ENCODE data around the gene TNS3. TPM values are rescaled to one million over a fixed set of nuclear protein-coding genes. Genes with fewer than 3 reads are reported as not detected.

Gene TNS3
- total RNA-seq, 2 experiments from 2014 or later: 0.12 to 0.19 TPM

DNA sequence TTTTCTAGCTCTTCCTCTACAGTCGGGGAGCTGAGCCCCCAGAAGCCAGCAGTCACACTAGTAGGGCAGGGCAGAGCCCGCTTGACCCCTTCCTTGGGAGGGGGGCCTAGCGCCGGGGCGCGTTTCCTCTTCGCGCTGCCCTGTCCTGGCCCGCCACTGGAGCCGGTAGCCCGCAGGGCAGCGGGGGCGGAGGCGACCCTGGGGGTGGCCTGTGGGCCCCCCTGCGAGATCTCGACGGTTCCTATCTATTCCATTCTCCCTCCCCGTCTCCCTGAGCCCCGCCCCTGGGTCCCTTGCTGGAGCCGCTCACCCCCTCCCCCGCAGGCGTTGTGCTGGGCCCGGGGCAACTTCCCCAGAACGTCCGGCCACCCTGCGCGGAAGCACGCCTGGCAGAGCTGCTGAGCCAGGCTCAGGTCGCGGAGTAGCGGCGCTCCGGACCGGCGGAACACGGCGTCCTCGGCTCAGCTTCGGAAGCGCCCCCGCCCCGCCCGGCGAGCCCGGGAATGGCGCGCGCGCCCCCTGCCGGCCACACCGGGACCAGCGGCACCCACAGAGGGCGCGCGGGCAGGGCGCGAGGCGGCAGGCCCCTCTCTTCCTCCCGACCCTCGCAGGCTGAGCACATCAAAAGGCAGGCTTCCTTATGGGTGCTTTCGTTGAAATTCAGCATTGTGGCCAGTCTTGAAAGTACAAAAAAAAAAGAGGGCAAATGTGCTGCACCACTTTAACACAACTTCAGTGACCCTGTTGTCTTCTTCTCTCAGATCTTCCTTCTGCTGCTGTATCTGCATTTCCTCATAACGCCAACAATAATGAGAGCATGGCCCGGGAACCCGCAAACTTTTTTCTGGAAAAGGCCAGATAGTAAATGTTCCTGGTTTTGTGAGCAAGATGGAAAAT is 327.6 kb downstream of the TNS3 start:
- peaks cover 24% of the 10 kb centered on the region for H3K27me3 Mint-ChIP-seq (ENCODE audit: low read depth)
- CTCF ChIA-PET: interaction anchor here (1.0 to 1.2 kb wide), 2 partner anchors 10 to 307 kb away, joined by 3 to 4 read pairs; no protein-coding TSS in a partner anchor
- intact Hi-C loops (cut with micrococcal nuclease): loop anchor here (2.0 to 10.0 kb wide), 2 partner anchors 160 to 1336 kb away; no protein-coding TSS in a partner anchor
- DNase-seq: peak; percentile 43
- peaks cover 3% of the 10 kb centered on the region for H3K9me3 Mint-ChIP-seq
- peak overlapping the region; percentile 29 for H3K4me3 Mint-ChIP-seq
- H3K36me3 Mint-ChIP-seq (ENCODE audit: low read depth): no peaks in the 10 kb centered on the region
- H3K4me1 Mint-ChIP-seq (ENCODE audit: low read depth): peaks cover 4% of the 10 kb centered on the region
- H3K27ac Mint-ChIP-seq: no peak overlapping the region

DNA sequence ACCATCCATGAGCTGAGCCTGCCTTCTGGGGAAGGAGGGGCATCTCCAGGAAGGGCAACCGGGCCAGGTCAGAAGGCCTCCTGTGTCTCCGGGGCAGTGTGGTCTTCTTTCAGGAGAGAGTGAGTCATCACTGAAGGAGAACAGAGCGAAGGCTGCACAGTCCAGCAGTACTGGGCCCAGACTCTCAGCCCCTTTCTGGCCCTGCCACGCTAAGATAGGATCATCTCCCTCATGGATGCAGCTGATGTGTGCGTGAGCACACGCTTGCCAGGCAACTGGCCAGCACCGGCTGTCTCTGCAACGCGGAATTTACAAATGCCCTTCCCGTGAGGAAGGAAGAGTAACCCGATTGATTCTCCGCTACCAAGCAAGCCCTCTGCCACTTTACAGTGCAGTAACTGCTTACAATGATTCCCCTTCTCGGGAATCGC is 328.2 kb downstream of the TNS3 start:
- H3K4me1 Mint-ChIP-seq (ENCODE audit: low read depth): peaks cover 4% of the 10 kb centered on the region
- DNase-seq: no peak
- H3K36me3 Mint-ChIP-seq (ENCODE audit: low read depth): no peaks in the 10 kb centered on the region
- H3K27me3 Mint-ChIP-seq (ENCODE audit: low read depth): peaks cover 24% of the 10 kb centered on the region
- CTCF ChIA-PET: interaction anchor here (1.0 to 1.2 kb wide), 2 partner anchors 10 to 308 kb away, joined by 3 to 4 read pairs; no protein-coding TSS in a partner anchor
- no peak overlapping the region for H3K27ac Mint-ChIP-seq
- H3K9me3 Mint-ChIP-seq: peaks cover 3% of the 10 kb centered on the region
- no peak overlapping the region for H3K4me3 Mint-ChIP-seq
- intact Hi-C loops (cut with micrococcal nuclease): loop anchor here (2.0 to 10.0 kb wide), 2 partner anchors 159 to 1335 kb away; no protein-coding TSS in a partner anchor

DNA sequence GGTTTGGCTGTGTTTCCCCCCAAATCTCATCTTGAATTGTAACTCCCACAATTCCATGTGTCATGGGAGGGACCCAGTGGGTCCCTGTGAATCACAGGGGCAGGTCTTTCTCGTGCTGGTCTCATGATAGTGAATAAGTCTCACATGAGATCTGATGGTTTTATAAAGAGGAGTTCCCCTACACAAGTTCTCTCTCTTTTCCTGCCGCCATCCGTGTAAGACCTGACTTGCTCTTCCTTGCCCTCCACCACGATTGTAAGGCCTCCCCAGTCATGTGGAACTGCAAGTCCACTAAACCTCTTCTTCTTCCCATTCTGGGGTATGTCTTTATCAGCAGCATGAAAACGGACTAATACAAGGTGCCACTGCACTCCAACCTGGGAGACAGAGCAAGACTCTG is 329.2 kb downstream of the TNS3 start:
- no peak for DNase-seq
- no peak overlapping the region for H3K27ac Mint-ChIP-seq
- intact Hi-C loops (cut with micrococcal nuclease): loop anchor here (10.0 kb wide), 1 partner anchor 158 kb away; no protein-coding TSS in a partner anchor
- H3K36me3 Mint-ChIP-seq (ENCODE audit: low read depth): no peaks in the 10 kb centered on the region
- CTCF ChIA-PET: no interaction called here
- peaks cover 3% of the 10 kb centered on the region for H3K9me3 Mint-ChIP-seq
- H3K27me3 Mint-ChIP-seq (ENCODE audit: low read depth): peaks cover 22% of the 10 kb centered on the region
- H3K4me3 Mint-ChIP-seq: no peak overlapping the region
- H3K4me1 Mint-ChIP-seq (ENCODE audit: low read depth): peaks cover 4% of the 10 kb centered on the region

DNA sequence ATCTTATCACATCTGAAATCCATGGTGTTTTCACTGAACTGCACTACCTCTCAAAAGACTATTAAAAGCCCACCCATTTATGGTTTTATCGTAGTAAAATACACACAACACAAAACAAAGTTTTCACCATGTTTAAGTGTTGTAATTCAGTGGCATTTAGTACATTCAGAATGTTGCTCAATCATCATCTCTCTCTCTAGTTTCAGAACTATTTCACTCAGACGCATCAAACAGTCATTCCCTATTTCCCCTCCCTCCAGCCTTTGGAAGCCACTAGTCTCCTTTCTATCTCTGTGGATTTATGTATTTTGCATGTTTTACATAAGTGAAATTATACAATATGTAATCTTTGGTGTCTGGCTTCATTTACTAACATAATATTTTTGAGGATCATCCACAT is 332.6 kb downstream of the TNS3 start:
- H3K27me3 Mint-ChIP-seq (ENCODE audit: low read depth): peaks cover 14% of the 10 kb centered on the region
- H3K36me3 Mint-ChIP-seq (ENCODE audit: low read depth): no peaks in the 10 kb centered on the region
- DNase-seq: no peak
- intact Hi-C loops (cut with micrococcal nuclease): no loop called here
- CTCF ChIA-PET: no interaction called here
- H3K9me3 Mint-ChIP-seq: peaks cover 3% of the 10 kb centered on the region
- H3K27ac Mint-ChIP-seq: no peak overlapping the region
- H3K4me3 Mint-ChIP-seq: no peak overlapping the region
- peaks cover 1% of the 10 kb centered on the region for H3K4me1 Mint-ChIP-seq (ENCODE audit: low read depth)

DNA sequence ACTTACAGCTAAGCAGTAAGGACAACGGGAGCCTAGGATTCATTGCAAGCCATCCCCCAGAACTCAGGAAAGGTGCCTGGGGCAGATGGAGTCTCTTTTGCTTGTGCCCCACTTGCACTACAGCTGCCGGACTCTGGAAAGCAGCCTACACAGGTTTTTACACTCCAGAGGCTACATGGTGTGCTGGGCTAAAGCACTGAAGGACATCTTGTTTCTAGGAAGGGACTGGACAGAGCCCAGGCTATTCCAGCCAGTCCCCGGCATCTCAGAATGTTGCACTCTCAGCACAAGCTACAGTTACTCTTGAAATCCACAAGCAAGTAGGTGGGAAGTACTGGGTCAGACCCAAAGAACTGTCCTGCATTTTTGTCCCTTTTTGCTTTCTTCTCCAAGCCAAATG is 333.1 kb downstream of the TNS3 start:
- Mint-ChIP-seq H3K4me3 (no peak overlapping the region), H3K4me1 (ENCODE audit: low read depth) (peaks cover 1% of the 10 kb centered on the region), H3K36me3 (ENCODE audit: low read depth) (no peaks in the 10 kb centered on the region), H3K27ac (no peak overlapping the region), H3K9me3 (peaks cover 3% of the 10 kb centered on the region), H3K27me3 (ENCODE audit: low read depth) (peaks cover 12% of the 10 kb centered on the region)
- CTCF ChIA-PET: no interaction called here
- intact Hi-C loops (cut with micrococcal nuclease): no loop called here
- DNase-seq: no peak

DNA sequence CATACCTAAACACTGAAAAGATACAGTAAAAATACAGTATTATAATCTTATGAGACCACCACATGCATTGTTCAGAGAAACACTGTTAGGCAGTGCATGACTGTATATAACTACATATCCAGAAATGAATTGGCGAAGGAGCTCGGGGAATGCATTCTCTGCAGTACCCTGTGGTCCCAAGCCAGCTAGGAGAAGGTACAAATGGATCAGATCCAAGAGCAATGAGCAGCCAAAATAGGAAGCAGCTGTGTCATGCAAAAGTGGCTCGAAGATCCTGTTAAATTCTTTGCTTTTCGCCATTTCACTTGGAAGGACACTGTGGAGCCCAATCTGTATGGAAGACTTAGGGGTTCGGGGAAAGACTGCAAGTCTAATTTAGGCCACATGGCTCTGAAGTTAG is 334.8 kb downstream of the TNS3 start:
- H3K9me3 Mint-ChIP-seq: peaks cover 3% of the 10 kb centered on the region
- CTCF ChIA-PET: no interaction called here
- H3K27me3 Mint-ChIP-seq (ENCODE audit: low read depth): peaks cover 8% of the 10 kb centered on the region
- DNase-seq: no peak
- intact Hi-C loops (cut with micrococcal nuclease): no loop called here
- no peaks in the 10 kb centered on the region for H3K36me3 Mint-ChIP-seq (ENCODE audit: low read depth)
- H3K4me1 Mint-ChIP-seq (ENCODE audit: low read depth): no peaks in the 10 kb centered on the region
- no peak overlapping the region for H3K4me3 Mint-ChIP-seq
- no peak overlapping the region for H3K27ac Mint-ChIP-seq

DNA sequence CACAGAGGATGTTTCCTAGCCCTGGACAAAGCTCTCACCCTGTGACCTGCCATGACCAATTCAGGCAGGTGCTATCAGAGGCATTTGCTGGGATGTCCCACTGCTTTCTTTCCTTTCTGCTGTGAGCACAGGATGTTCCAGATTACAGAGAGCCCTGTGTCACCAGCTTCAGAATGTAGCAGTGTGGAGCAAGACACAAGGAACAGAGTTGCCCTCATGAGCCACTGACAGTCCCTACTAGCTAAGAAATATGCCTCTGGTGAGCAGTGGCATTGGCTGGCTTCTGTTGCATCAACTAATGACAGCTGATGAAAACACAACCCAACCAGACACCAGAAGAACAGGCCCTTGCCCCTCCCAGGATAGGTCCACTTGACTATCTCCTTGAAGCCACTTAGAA is 337.2 kb downstream of the TNS3 start:
- Mint-ChIP-seq H3K4me3 (no peak overlapping the region), H3K27me3 (ENCODE audit: low read depth) (peaks cover 2% of the 10 kb centered on the region), H3K9me3 (no peaks in the 10 kb centered on the region), H3K36me3 (ENCODE audit: low read depth) (no peaks in the 10 kb centered on the region), H3K4me1 (ENCODE audit: low read depth) (no peaks in the 10 kb centered on the region), H3K27ac (no peak overlapping the region)
- no peak for DNase-seq
- CTCF ChIA-PET: no interaction called here
- intact Hi-C loops (cut with micrococcal nuclease): no loop called here

DNA sequence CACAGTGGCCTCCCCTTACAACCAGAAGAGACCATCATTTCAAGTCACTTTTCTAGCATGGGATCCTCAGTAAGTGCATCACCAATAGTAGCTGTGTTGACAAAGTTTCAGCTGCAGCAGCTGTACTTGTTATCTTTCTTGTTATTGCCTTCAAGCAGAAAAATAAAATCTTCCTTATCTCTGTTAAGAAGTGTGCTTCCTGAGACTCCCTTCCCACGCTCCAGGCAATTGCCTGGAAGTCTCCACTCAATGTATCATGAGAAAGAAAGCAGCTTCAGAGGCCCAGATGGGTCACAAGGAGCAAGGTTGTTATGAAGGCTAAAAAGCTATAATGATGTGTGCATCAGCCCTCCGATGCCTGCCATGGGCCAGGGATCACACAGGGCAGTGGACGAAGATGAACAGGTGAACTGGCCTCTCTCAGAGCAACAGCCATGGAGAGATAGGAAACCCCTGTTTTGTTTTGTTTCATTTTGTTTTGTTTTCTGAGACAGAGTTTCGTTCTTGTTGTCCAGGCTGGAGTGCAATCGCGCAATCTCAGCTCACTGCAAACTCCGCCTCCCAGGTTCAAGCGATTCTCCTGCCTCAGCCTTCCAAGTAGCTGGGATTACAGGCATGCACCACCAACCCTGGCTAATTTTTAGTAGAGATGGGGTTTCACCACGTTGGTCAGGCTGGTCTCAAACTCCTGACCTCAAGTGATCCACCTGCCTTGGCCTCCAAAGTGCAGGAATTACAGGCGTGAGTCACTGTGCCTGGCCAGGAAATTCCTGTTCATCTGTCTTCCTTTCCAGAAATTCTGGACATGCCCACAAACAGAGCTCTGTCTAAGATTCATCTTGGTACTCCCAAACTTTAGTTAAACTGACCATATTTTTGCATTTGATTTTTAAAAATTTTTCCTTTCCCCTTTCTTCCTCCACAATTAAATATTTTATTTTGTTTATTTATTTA is 340.5 kb downstream of the TNS3 start:
- no peaks in the 10 kb centered on the region for H3K36me3 Mint-ChIP-seq (ENCODE audit: low read depth)
- H3K27ac Mint-ChIP-seq: no peak overlapping the region
- H3K4me1 Mint-ChIP-seq (ENCODE audit: low read depth): no peaks in the 10 kb centered on the region
- H3K27me3 Mint-ChIP-seq (ENCODE audit: low read depth): peaks cover 2% of the 10 kb centered on the region
- H3K4me3 Mint-ChIP-seq: no peak overlapping the region
- CTCF ChIA-PET: no interaction called here
- H3K9me3 Mint-ChIP-seq: no peaks in the 10 kb centered on the region
- intact Hi-C loops (cut with micrococcal nuclease): no loop called here
- DNase-seq: no peak

DNA sequence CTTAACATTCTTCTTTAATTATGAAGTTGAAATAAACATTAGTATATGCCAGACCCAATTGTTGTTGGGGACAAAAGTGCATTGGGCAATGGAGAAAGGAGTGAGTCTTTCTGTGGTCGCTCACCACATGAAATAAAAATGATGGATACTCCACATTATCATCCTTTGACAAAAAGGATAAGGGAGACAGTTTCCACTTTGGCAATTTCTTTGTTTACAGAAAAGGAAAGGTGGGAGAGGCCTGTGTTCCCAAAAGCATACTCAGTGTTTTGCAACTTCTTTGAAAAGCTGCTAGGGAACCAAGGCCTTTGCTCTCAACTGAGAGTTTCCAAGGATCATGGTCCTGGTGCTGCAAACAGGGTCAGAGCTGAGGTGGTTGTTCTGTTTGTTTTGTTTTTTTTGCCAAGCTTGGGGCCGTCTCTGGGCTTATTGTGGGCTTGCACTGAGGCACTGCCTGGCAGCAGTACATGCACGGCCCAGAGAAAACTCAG is 341.9 kb downstream of the TNS3 start:
- Mint-ChIP-seq H3K27ac (no peak overlapping the region), H3K4me3 (no peak overlapping the region), H3K4me1 (ENCODE audit: low read depth) (no peaks in the 10 kb centered on the region), H3K36me3 (ENCODE audit: low read depth) (no peaks in the 10 kb centered on the region), H3K9me3 (no peaks in the 10 kb centered on the region), H3K27me3 (ENCODE audit: low read depth) (peaks cover 2% of the 10 kb centered on the region)
- CTCF ChIA-PET: no interaction called here
- intact Hi-C loops (cut with micrococcal nuclease): no loop called here
- no peak for DNase-seq

DNA sequence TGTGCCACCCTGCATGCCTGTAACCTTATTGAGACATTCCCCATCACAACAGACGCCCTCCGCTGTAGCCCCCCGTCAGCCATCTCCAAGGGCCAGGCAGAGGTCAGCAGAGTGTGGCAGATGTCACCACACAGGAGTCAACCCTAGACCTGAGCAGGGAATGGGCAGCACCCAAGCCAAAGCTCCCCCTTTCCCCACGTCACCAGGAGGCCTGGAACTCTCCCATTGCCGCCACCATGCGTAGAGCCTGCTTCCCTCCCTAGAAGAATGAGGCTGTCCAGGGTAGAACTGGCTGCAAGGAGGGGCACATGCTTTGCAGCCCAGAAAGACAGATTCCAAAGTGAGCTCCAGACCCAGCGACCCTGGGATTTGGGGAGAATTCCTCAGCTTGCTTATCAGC is 342.9 kb downstream of the TNS3 start:
- peaks cover 2% of the 10 kb centered on the region for H3K27me3 Mint-ChIP-seq (ENCODE audit: low read depth)
- CTCF ChIA-PET: no interaction called here
- H3K27ac Mint-ChIP-seq: no peak overlapping the region
- no peaks in the 10 kb centered on the region for H3K36me3 Mint-ChIP-seq (ENCODE audit: low read depth)
- H3K4me3 Mint-ChIP-seq: no peak overlapping the region
- H3K9me3 Mint-ChIP-seq: no peaks in the 10 kb centered on the region
- intact Hi-C loops (cut with micrococcal nuclease): no loop called here
- no peaks in the 10 kb centered on the region for H3K4me1 Mint-ChIP-seq (ENCODE audit: low read depth)
- no peak for DNase-seq

DNA sequence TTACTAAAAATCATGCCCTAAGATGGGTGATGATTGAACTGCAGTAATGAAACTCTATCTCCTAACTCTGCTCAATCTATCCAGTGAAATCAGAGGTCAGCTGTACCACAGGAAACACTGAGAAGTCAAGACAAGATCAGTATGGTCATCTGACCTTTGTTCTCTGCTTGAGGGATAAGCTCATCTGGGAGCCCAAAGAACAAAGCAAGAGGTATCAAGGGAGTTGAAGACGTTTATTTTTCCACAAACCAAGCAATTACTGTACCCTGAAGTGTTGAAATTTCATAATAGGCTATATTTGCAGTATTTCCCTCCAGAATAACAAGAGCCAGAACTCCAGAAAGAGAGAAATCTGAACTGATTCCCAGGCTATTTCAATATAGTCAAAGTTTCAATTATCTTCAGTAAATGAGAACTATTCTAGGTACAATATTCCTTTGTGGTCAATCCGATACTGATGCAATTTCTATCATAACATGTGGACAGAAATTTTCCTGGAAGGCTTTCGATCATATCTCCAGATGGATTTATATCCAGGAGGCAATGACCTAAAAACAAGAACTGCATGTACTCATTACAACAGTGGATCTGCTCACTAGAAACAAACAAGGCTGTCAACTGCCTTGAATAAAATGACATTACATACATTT is 345.3 kb downstream of the TNS3 start:
- Mint-ChIP-seq H3K4me1 (ENCODE audit: low read depth) (no peaks in the 10 kb centered on the region), H3K27me3 (ENCODE audit: low read depth) (no peaks in the 10 kb centered on the region), H3K27ac (no peak overlapping the region), H3K36me3 (ENCODE audit: low read depth) (no peaks in the 10 kb centered on the region), H3K4me3 (no peak overlapping the region), H3K9me3 (no peaks in the 10 kb centered on the region)
- no peak for DNase-seq
- intact Hi-C loops (cut with micrococcal nuclease): no loop called here
- CTCF ChIA-PET: no interaction called here

DNA sequence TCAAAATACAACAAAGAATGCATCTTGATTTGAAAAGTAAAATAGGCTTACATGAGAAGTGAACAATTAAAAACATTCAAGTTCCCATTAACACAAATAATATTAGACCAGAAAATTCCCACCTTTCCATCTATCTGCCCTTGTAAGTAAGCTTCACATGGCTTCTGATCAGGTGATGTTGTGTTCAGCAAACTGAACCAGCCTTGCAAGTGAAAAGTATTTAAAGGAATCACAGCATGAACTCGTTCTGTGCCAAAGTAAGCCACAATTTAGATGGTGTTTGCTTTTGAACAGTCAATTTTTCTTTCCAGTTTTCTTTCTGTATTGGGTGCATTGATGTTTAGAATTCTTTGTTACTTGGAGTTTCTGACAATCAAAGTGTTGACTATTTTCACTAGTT is 347.9 kb downstream of the TNS3 start:
- no peaks in the 10 kb centered on the region for H3K9me3 Mint-ChIP-seq
- no peaks in the 10 kb centered on the region for H3K27me3 Mint-ChIP-seq (ENCODE audit: low read depth)
- no peaks in the 10 kb centered on the region for H3K36me3 Mint-ChIP-seq (ENCODE audit: low read depth)
- intact Hi-C loops (cut with micrococcal nuclease): no loop called here
- no peak overlapping the region for H3K4me3 Mint-ChIP-seq
- DNase-seq: no peak
- CTCF ChIA-PET: no interaction called here
- no peak overlapping the region for H3K27ac Mint-ChIP-seq
- no peaks in the 10 kb centered on the region for H3K4me1 Mint-ChIP-seq (ENCODE audit: low read depth)
